Heart left ventricle (tissue), 16 donors: ENCODE data around the gene SPEM3. TPM values are rescaled to one million over a fixed set of nuclear protein-coding genes. Genes with fewer than 3 reads are reported as not detected.
A peak's percentile ranks its signal among the peaks of the same experiment; 100 is the strongest.

ENCODE experiments used
- ATAC-seq, 4 donors: fragments of 200-7000 bp; cut with Tn5 transposase; one replicate each; pipeline ENCODE4 v1.9.1; 2020 to 2022; ENCODE audit warnings: moderate library complexity in 4 of 4, mild to moderate bottlenecking in 3 of 4, moderate number of reproducible peaks in 1 of 4
- DNase-seq, 5 donors: peaks; one replicate each; pipeline ENCODE4 v3.0.0-alpha.2; 2020
- H3K27ac ChIP-seq, 12 donors: fragments of 200-600 bp; sonication (generic) in 4 of 12; one replicate each; pipeline versions ENCODE4 v1.5.0 to v1.8.0; 2016 to 2022; ENCODE audit warnings: mild to moderate bottlenecking in 2 of 12
- H3K27me3 ChIP-seq, 9 donors: fragments of 200-600 bp; sonication (generic) in 2 of 9; one replicate each; pipeline versions ENCODE4 v1.5.1 to v1.8.0; 2016 to 2022; ENCODE audit warnings: mild to moderate bottlenecking in 3 of 9
- H3K36me3 ChIP-seq, 9 donors: fragments of 200-600 bp; sonication (generic) in 2 of 9; one replicate each; pipeline versions ENCODE4 v1.5.0 to v1.8.0; 2018 to 2022; ENCODE audit warnings: mild to moderate bottlenecking in 2 of 9
- H3K4me1 ChIP-seq, 12 donors: fragments of 200-600 bp; sonication (generic) in 4 of 12; one replicate each; pipeline versions ENCODE4 v1.5.0 to v1.8.0; 2016 to 2022; ENCODE audit warnings: mild to moderate bottlenecking in 3 of 12
- H3K4me3 ChIP-seq, 12 donors: fragments of 200-600 bp; sonication (generic) in 4 of 12; one replicate each; pipeline versions ENCODE4 v1.5.0 to v1.8.0; 2017 to 2022; ENCODE audit warnings: mild to moderate bottlenecking in 9 of 12, moderate library complexity in 4 of 12
- H3K9me3 ChIP-seq, 12 donors: fragments of 200-600 bp; sonication (generic) in 4 of 12; one replicate each; pipeline versions ENCODE4 v1.5.0 to v1.8.0; 2016 to 2022; ENCODE audit warnings: mild to moderate bottlenecking in 1 of 12
- POLR2A ChIP-seq, 2 donors: fragments of 450-650 bp; IDR thresholded peaks; one replicate each; pipeline ENCODE4 v1.6.1; 2017; ENCODE audit warnings: antibody characterized with exemption in 2 of 2, mild to moderate bottlenecking in 2 of 2, moderate library complexity in 2 of 2
- WGBS, 4 donors: extraction: QIAGEN DNeasy Blood & Tissue Kit in 2 of 4; methylation state at CpG; one replicate each; pipeline versions ENCODE4 v1.1.5 to v1.1.7; 2013 to 2018; 5-methylcytosine and 5-hydroxymethylcytosine counted together
- intact Hi-C, 10 donors: fragments of 100-400 bp; cut with DNase I; formaldehyde crosslinking; loops; one replicate each; pipeline versions ENCODE4 v1.11.1 to v1.14.2; 2022
- polyA plus RNA-seq, 2 donors: library from polyadenylated mRNA; stranded (reverse); fragments of 200-250 nt; gene quantifications; one replicate each; pipeline ENCODE4 v1.2.3, GENCODE V29; 2013
- total RNA-seq, 9 donors: library from RNA; depleted of rRNA in 2 of 9; stranded (reverse); fragments of >200 nt in 2 of 9; fragmentation: NEBNext Ultra II Directional in 3 of 9; extraction: Animal tissue kit (Norgen Biotek cat#: 25700) in 3 of 9; gene quantifications; one replicate each; pipeline versions ENCODE4 v1.1.0 to v1.2.4, GENCODE V29; 2016 to 2023
- TF ChIP-seq, protein P1 (sequence below), 12 donors: fragments of 200-600 bp; sonication (generic) in 4 of 12; IDR thresholded peaks; one replicate each; pipeline versions ENCODE4 v1.5.0 to v1.8.0; 2018 to 2022; ENCODE audit warnings: antibody characterized with exemption in 12 of 12, mild to moderate bottlenecking in 5 of 12
- donor health status: ischemic (EF 13 %, LVEDD 7.1; RV severe dilation, severe dysfunction).
- donor health status: healthy with polysubstance abuse.
- donor health status: DM: no; HTN: yes; CAD: no.
- donor health status: DM: no; HTN: no; CAD: no.
- donor health status: ischemic (EF 25% LVEDD 6.9; RV normal size, moderate dysfunction).
- donor health status: ischemic (EF 25% LVEDD 5.7; RV mildly dilated, moderate dysfunction).
- donor health status: healthy.
- donor health status: DM: yes; HTN: yes; CAD: no.
- donor health status: ischemic (EF 35%, LVEDD 5.7; RV mildly dilated, moderate dysfunction).
- donor health status: nonischemic (EF 11% LVEDD 7.7; RV severe dilation, severe dysfunction).
- donor health status: DM: yes; HTN: yes; CAD: no.
- donor health status: PGD.
- donor health status: ischemic (EF 29% LVEDD 5.4; RV normal size, mild dysfunction).
- donor health status: nonischemic (EF 23%, LVEDD 6.1; RV moderate dilation, normal function).

SPEM3 gene
- total and polyA plus RNA-seq, 11 donors = not detected

DNA sequence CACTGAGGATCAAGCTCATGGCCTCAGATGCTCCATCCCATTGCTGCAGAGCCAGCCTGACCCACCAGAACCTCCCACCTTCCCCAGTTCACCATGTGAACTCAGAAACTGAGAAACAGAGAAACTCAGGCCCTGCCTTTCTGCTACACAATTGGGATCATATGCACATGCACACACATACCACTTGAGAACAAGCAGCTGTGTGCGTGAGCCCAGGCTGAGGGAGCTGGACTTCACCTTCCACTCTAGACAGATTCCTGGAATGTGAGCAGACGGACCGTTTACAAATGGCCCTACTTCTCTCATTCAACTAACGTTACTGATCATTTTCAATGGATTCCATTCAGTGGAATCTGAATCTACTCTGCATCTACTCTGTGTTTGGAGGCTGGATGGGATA lies 5.0 kb upstream of the SPEM3 start:
- Histone ChIP-seq H3K36me3 (no peaks in the 10 kb centered on the region), H3K4me1 (no peaks in the 10 kb centered on the region), H3K27ac (no peak overlapping the region), H3K27me3 (no peaks in the 10 kb centered on the region), H3K4me3 (no peak overlapping the region), H3K9me3 (no peaks in the 10 kb centered on the region)
- no peak for TF ChIP-seq POLR2A (IDR thresholded peaks at IDR 0.05)
- TF ChIP-seq, protein P1, sequence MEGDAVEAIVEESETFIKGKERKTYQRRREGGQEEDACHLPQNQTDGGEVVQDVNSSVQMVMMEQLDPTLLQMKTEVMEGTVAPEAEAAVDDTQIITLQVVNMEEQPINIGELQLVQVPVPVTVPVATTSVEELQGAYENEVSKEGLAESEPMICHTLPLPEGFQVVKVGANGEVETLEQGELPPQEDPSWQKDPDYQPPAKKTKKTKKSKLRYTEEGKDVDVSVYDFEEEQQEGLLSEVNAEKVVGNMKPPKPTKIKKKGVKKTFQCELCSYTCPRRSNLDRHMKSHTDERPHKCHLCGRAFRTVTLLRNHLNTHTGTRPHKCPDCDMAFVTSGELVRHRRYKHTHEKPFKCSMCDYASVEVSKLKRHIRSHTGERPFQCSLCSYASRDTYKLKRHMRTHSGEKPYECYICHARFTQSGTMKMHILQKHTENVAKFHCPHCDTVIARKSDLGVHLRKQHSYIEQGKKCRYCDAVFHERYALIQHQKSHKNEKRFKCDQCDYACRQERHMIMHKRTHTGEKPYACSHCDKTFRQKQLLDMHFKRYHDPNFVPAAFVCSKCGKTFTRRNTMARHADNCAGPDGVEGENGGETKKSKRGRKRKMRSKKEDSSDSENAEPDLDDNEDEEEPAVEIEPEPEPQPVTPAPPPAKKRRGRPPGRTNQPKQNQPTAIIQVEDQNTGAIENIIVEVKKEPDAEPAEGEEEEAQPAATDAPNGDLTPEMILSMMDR (IDR thresholded peaks at IDR 0.05) = no peak
- intact Hi-C loops = loop anchor here in 1 of 10 donors (10.0 kb wide), 1 partner anchor 49 kb away; no protein-coding TSS in a partner anchor
- ATAC-seq (no peak), DNase-seq (no peak)
- 61 to 74% (median 65%) methylated on average over 4 of the region's 4 CpGs for WGBS, 4 donors

DNA sequence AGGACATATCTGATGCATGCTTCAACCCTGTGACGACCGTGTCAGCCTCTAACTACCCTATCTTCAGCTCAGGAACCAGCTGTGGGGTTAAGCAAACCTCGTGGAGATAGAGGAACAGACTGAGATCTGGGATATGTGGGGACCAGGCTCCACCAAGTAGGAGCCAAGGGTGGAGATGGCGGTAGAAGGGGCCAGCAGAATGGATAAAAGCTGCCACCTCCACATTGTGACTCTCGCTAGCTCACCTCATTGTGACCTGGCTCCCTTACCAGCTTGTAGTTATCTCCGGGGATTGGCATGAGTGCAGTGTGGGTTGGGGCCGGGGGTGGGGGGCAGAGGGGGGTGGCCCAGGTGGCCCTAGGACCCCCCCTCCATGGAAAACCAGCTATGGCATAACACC lies 3.3 kb upstream of the SPEM3 start, which contains the start of gene SPEM2:
Gene SPEM2, plus strand, starts transcription at position 301 of the 400 bp plus-strand sequence. Its CDS starts 73 bp downstream, at position 374.
- intact Hi-C loops = loop anchor here in 1 of 10 donors (10.0 kb wide), 1 partner anchor 51 kb away; no protein-coding TSS in a partner anchor
- Histone ChIP-seq H3K36me3 (no peaks in the 10 kb centered on the region), H3K27me3 (no peaks in the 10 kb centered on the region), H3K27ac (no peak within 1 kb of the TSS), H3K4me1 (no peaks in the 10 kb centered on the region), H3K4me3 (no peak within 1 kb of the TSS), H3K9me3 (no peaks in the 10 kb centered on the region)
- TF ChIP-seq, protein P1 (IDR thresholded peaks at IDR 0.05) = no peak
- TF ChIP-seq POLR2A (IDR thresholded peaks at IDR 0.05) = no peak
- ATAC-seq (no peak), DNase-seq (no peak)
- 72 to 80% (median 76%) methylated on average over 6 to 7 of the region's 7 CpGs for WGBS, 4 donors

DNA sequence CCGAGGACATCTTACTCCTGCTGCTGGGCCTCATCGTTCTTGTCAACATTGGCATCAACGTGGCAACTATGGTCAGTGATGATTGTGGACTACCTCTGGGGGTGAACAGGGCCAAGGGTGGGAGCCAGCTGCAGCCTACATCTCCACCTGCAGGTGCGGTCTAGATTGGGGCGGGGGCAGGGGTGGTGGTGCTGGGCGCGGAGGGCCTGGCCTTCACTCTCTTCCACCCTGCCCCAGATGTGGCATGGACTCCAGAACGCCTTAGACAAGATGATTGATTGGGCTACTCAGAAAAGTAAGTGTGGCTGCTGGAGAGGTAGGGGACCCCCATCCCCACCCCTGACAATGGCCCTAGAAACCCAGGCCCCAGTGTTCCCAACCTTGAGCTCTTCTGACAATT lies 2.9 kb upstream of the SPEM3 start:
- Histone ChIP-seq H3K4me3 (no peak overlapping the region), H3K4me1 (no peaks in the 10 kb centered on the region), H3K9me3 (no peaks in the 10 kb centered on the region), H3K36me3 (no peaks in the 10 kb centered on the region), H3K27ac (no peak overlapping the region), H3K27me3 (no peaks in the 10 kb centered on the region)
- no peak for DNase-seq
- TF ChIP-seq POLR2A (IDR thresholded peaks at IDR 0.05) = no peak
- TF ChIP-seq, protein P1 (IDR thresholded peaks at IDR 0.05) = no peak
- WGBS, 4 donors = 81 to 89% (median 87%) methylated on average over 7 to 8 of the region's 8 CpGs
- intact Hi-C loops = loop anchor here in 1 of 10 donors (10.0 kb wide), 1 partner anchor 51 kb away; no protein-coding TSS in a partner anchor
- no peak for ATAC-seq

DNA sequence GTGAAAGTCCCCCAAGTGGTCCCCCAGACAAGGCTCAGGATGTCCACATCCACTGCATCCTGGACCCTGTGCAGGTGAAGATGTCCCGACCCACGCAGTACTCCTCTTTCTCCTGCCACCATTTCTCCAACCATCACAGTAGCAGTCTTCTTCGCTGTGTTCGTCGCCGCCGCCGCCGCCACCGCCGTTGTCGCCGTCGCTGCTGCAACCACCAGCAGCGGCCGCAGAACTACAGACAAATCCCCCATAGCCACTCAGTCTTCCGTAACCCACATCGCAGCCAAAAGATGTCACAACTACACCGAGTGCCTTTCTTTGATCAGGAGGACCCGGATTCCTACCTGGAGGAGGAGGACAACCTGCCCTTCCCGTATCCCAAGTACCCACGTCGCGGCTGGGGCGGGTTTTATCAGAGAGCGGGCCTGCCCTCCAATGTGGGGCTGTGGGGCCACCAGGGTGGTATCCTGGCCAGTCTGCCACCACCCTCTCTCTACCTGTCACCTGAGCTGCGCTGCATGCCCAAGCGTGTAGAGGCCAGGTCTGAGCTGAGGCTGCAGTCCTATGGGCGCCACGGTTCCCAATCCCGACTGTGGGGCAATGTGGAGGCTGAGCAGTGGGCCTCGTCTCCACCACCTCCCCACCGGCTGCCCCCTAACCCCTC lies 2.3 kb upstream of the SPEM3 start:
- peak in 1 of 5 donors; percentile 19 for DNase-seq
- intact Hi-C loops = loop anchor here in 1 of 10 donors (10.0 kb wide), 1 partner anchor 52 kb away; no protein-coding TSS in a partner anchor
- peak in 1 of 4 donors; percentile 14 for ATAC-seq
- Histone ChIP-seq H3K27ac (no peak overlapping the region), H3K4me3 (no peak overlapping the region), H3K27me3 (no peaks in the 10 kb centered on the region), H3K9me3 (no peaks in the 10 kb centered on the region), H3K4me1 (no peaks in the 10 kb centered on the region), H3K36me3 (no peaks in the 10 kb centered on the region)
- WGBS, 4 donors = 93 to 96% (median 95%) methylated on average over 28 to 33 of the region's 33 CpGs
- TF ChIP-seq, protein P1 (IDR thresholded peaks at IDR 0.05) = no peak
- no peak for TF ChIP-seq POLR2A (IDR thresholded peaks at IDR 0.05)
